AG09319 (cell line): ENCODE data around the gene TINAGL1.

ENCODE experiments used
- DNase-seq: peaks from one replicate; pipeline ENCODE4 v3.0.0-alpha.2; 2010; ENCODE audit warnings: low read depth; ENCODE audit errors: extremely low read depth
- TF ChIP-seq, protein P1 (sequence below): IDR thresholded peaks from 2 replicates; pipeline ENCODE4 v1.5.1; 2011; ENCODE audit warnings: low read depth, mild to moderate bottlenecking, inconsistent platforms, low read length, moderate library complexity

The TINAGL1 gene

DNA sequence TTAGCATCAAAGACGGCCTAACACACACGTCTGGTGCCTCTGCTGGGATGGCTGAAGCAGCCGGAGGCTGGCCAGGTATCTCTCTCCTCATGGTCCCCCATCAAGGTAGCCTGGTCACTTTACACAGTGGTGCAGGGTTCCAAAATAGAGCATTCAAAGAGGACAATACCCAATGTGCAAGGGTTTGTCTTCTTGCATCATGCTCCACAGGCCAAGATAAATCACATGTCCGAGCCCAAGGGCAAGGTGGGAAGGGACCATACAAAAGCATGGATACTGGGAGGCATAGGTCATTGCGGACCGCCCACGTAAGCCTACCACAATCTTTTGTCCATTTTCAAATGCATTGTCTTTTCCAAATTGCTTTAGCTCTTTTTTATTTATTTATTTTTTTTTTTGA, 23.8 kb upstream of the TINAGL1 start:
- no peak for DNase-seq

DNA sequence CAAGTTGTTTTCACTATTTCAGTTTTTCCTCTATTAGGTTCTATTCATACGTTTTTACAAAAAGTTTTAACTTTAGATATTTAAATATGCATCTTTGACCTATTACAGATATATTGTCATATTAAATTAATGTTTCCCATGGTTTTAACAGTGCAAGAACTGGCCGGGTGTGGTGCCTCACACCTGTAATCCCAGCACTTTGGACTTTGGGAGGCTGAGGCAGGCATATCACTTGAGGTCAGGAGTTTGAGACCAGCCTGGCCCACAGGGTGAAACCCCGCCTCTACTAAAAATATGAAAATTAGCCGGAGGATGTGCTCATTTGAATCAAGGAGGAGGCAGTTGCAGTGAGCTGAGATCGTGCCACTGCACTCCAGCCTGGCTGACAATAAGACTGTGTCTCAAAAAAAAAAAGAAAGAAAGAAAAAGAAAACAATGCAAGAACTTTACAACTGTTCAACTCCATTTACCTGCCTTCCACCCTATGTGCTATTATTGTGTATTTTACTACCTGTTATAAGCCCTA, 19.8 kb upstream of the TINAGL1 start:
- TF ChIP-seq, protein P1, sequence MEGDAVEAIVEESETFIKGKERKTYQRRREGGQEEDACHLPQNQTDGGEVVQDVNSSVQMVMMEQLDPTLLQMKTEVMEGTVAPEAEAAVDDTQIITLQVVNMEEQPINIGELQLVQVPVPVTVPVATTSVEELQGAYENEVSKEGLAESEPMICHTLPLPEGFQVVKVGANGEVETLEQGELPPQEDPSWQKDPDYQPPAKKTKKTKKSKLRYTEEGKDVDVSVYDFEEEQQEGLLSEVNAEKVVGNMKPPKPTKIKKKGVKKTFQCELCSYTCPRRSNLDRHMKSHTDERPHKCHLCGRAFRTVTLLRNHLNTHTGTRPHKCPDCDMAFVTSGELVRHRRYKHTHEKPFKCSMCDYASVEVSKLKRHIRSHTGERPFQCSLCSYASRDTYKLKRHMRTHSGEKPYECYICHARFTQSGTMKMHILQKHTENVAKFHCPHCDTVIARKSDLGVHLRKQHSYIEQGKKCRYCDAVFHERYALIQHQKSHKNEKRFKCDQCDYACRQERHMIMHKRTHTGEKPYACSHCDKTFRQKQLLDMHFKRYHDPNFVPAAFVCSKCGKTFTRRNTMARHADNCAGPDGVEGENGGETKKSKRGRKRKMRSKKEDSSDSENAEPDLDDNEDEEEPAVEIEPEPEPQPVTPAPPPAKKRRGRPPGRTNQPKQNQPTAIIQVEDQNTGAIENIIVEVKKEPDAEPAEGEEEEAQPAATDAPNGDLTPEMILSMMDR = no peak

More for the DNA sequence above, 23.8 kb upstream of the TINAGL1 start:
- TF ChIP-seq, protein P1 = no peak

GRCh38 chr1:31559715-31560114, 16.6 kb upstream of the TINAGL1 start:
- TF ChIP-seq, protein P1 = no peak
- DNase-seq = no peak

More for the DNA sequence above, 19.8 kb upstream of the TINAGL1 start:
- no peak for DNase-seq

DNA sequence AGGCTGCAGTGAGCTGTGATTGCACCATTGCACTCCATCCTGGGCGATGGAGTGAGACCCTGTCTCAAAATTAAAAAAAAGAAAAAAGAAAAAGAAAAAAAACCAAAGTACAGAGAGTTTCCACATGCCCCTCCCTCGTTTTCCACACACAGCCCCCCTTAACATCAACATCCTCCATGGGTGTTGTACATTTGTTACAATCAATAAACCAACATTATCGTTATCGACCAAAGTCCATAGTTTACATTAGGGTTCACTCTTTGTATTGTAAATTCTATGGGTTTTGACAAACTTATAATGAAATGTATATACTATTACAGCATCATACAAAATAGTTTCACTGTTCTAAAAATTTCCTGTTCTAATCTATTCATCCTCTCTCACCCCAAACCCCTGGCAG, 15.9 kb upstream of the TINAGL1 start:
- no peak for DNase-seq

DNA sequence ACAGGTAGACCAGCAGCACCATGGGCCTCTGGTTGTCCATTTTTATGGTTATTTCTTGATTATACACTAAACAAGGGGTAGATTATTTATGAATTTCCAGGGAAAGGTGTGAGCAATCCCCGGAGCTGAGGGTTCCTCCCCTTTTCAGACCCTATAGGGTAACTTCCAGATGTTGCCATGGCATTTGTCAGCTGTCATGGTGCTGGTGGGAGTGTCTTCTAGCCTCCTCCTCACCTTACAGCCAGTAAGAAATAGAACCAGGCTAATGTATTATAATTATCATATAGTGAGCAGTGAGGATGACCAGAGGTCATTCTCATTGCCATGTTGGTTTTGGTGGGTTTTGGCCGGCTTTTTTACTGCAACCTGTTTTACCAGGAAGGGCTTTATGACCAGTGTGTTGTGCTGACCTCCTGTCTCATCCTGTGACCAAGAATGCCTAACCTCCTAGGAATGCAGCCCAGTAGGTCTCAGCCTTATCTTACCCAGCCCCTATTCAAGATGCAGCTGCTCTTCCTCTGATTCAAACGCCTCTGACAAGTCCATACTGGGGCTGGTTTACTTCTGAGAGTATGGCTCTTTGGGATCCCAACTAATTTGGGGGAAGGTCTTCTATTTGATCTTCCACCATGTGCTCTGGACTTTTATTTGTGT, 13.5 kb upstream of the TINAGL1 start:
- no peak for DNase-seq
- TF ChIP-seq, protein P1 = no peak

More for the DNA sequence above, 15.9 kb upstream of the TINAGL1 start:
- TF ChIP-seq, protein P1 = no peak

GRCh38 chr1:31564606-31564989, 11.7 kb upstream of the TINAGL1 start:
- DNase-seq = no peak
- TF ChIP-seq, protein P1 = no peak

DNA sequence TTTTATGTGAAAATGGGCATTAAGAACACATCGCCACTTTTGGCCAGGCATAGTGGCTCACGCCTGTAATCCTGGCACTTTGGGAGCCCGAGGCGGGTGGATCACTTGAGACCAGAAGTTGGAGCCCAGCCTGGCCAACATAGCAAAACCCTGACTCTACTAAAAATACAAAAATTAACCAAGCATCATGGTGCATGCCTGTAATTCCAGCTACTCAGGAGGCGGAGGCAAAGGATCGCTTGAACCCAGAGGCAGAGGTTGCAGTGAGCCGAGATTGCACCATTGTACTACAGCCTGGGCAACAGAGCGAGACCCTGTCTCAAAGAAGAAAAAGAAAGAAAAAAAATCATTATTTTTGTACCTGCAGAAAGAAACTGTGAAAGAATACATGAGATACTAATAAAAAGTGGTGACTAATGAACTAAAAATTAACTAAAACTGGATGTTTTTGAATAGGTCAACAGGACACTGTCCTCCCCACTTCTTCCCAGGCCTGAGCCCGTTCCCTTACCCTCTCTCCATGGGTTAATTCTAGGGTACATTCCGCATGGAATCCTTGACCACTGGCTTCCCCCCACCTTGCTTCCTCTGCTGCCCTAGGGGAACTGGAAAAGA, 8.3 kb upstream of the TINAGL1 start:
- DNase-seq = no peak
- TF ChIP-seq, protein P1 = no peak
